A549 (cell line): ENCODE measurements around the gene LAMTOR4. TPM values are rescaled to one million over a fixed set of nuclear protein-coding genes. Genes with fewer than 3 reads are reported as not detected.
A peak's percentile ranks its signal among the peaks of the same experiment; 100 is the strongest.

ENCODE experiments used
- ATAC-seq, 2 experiments: fragments of 200-7000 bp in 1 of 2; fragments of >200 bp in 1 of 2; cut with Nextera tagmentation in 1 of 2; cut with Tn5 transposase in 1 of 2; 3 replicates each; pipeline versions ENCODE4 v1.8.0 to v1.9.1; 2018 to 2020; ENCODE audit warnings: mild to moderate bottlenecking in 1 of 2, moderate library complexity in 1 of 2
- CTCF ChIA-PET: fragments of 300-600 bp; sonication (Branson Sonifier 250); formaldehyde crosslinking; extraction: SDS; loops from one replicate; lab custom pipeline; 2021; ENCODE audit warnings: antibody characterized with exemption, inconsistent platforms; lab: Yijun Ruan, JAX
- POLR2A ChIA-PET: fragments of 350-600 bp; formaldehyde crosslinking; extraction: SDS; loops from one replicate; lab custom pipeline; 2021; ENCODE audit warnings: antibody characterized with exemption, inconsistent platforms; lab: Yijun Ruan, JAX
- DNase-seq, 2 experiments: peaks; one replicate each; pipeline versions ENCODE4 v3.0.0 to v3.0.0-alpha.2; 2011 to 2016; ENCODE audit warnings: low read depth in 1 of 2, low spot score in 1 of 2
- FAIRE-seq: peaks from 2 replicates; lab custom pipeline; 2011; peaks lifted over from hg19 to GRCh38; lab: Jason Lieb, UNC
- H3K27ac ChIP-seq, 2 experiments: fragments of >200 bp; sonication (Bioruptor Twin); formaldehyde crosslinking; 3 replicates each; pipeline ENCODE4 v1.5.1; 2016 to 2017
- H3K4me1 ChIP-seq: fragments of >200 bp; sonication (Bioruptor Twin); formaldehyde crosslinking; 3 replicates; pipeline ENCODE4 v1.6.1; 2016
- H3K4me2 ChIP-seq: fragments of >200 bp; sonication (Bioruptor Twin); formaldehyde crosslinking; 3 replicates; pipeline ENCODE4 v1.6.1; 2016
- H3K4me3 ChIP-seq: fragments of >200 bp; sonication (Bioruptor Twin); formaldehyde crosslinking; 3 replicates; pipeline ENCODE4 v1.5.1; 2016
- H3K9me3 ChIP-seq: fragments of >200 bp; sonication (Bioruptor Twin); formaldehyde crosslinking; 3 replicates; pipeline ENCODE4 v1.6.1; 2016
- ATOH8 ChIP-seq: fragments of 250-450 bp; sonication (Bioruptor Pico); IDR thresholded peaks from 2 replicates; pipeline ENCODE4 v1.5.0; 2020; ENCODE audit warnings: low read depth, mild to moderate bottlenecking, moderate library complexity
- BHLHE40 ChIP-seq: IDR thresholded peaks from 2 replicates; pipeline ENCODE4 v1.6.1; 2012; ENCODE audit warnings: low read depth, low read length, inconsistent platforms
- CBX2 ChIP-seq: fragments of 200-600 bp; sonication (generic); IDR thresholded peaks from 2 replicates; pipeline ENCODE4 v1.6.1; 2016; ENCODE audit warnings: low read depth, mild to moderate bottlenecking, borderline replicate concordance
- CEBPB ChIP-seq, 2 experiments: fragments of >200 bp in 1 of 2; sonication (Bioruptor Twin) in 1 of 2; formaldehyde crosslinking in 1 of 2; IDR thresholded peaks; 2 replicates each; pipeline ENCODE4 v1.6.1; 2012 to 2016
- CHD2 ChIP-seq: fragments of 150-350 bp; IDR thresholded peaks from 2 replicates; pipeline ENCODE4 v1.6.1; 2014; ENCODE audit warnings: low read length; ENCODE audit not compliant: partially characterized antibody
- CTCF ChIP-seq: fragments of >200 bp; sonication (Bioruptor Twin); formaldehyde crosslinking; IDR thresholded peaks from 3 replicates; pipeline ENCODE4 v1.5.1; 2016
- E2F6 ChIP-seq: IDR thresholded peaks from 2 replicates; pipeline ENCODE4 v1.6.1; 2012; ENCODE audit warnings: low read depth, borderline replicate concordance
- EHF ChIP-seq: fragments of 250-450 bp; sonication (Bioruptor Pico); IDR thresholded peaks from 2 replicates; pipeline ENCODE4 v1.5.0; 2020; ENCODE audit warnings: mild to moderate bottlenecking
- EHMT2 ChIP-seq: fragments of 200-600 bp; sonication (generic); IDR thresholded peaks from 2 replicates; pipeline ENCODE4 v1.6.1; 2016; ENCODE audit warnings: antibody characterized with exemption, low read depth, mild to moderate bottlenecking, moderate library complexity
- EP300 ChIP-seq, 2 experiments: fragments of >200 bp; sonication (Bioruptor Twin); formaldehyde crosslinking; IDR thresholded peaks; 2 replicates in 1 of 2; 3 replicates in 1 of 2; pipeline ENCODE4 v1.6.1; 2016 to 2017
- FOSB ChIP-seq: fragments of 250-450 bp; sonication (Bioruptor Pico); IDR thresholded peaks from 2 replicates; pipeline ENCODE4 v1.5.0; 2020; ENCODE audit warnings: mild to moderate bottlenecking, moderate library complexity
- FOSL2 ChIP-seq, 2 experiments: fragments of 450-650 bp in 1 of 2; fragments of >200 bp in 1 of 2; sonication (Bioruptor Twin) in 1 of 2; formaldehyde crosslinking; IDR thresholded peaks; 2 replicates each; pipeline versions ENCODE4 v1.5.0 to v1.6.1; 2016 to 2020; ENCODE audit warnings: mild to moderate bottlenecking in 1 of 2, moderate library complexity in 1 of 2
- HEYL ChIP-seq: fragments of 250-450 bp; sonication (Bioruptor Pico); IDR thresholded peaks from 2 replicates; pipeline ENCODE4 v1.8.0; 2021; ENCODE audit warnings: mild to moderate bottlenecking, moderate library complexity
- HOXB13 ChIP-seq: fragments of 250-450 bp; sonication (Bioruptor Pico); IDR thresholded peaks from 2 replicates; pipeline ENCODE4 v1.5.0; 2020; ENCODE audit warnings: low read depth, mild to moderate bottlenecking, moderate library complexity
- HOXB5 ChIP-seq: fragments of 250-450 bp; sonication (Bioruptor Pico); IDR thresholded peaks from 2 replicates; pipeline ENCODE4 v1.5.0; 2020; ENCODE audit warnings: mild to moderate bottlenecking, moderate library complexity
- MAZ ChIP-seq: fragments of 150-350 bp; IDR thresholded peaks from 2 replicates; pipeline ENCODE4 v1.6.1; 2014; ENCODE audit warnings: antibody characterized with exemption, low read depth, low read length, borderline replicate concordance
- NFE2L2 ChIP-seq: fragments of 150-350 bp; conservative IDR thresholded peaks from 2 replicates; pipeline ENCODE4 v1.6.1; 2014; ENCODE audit warnings: low read length
- PBX3 ChIP-seq: IDR thresholded peaks from 2 replicates; pipeline ENCODE4 v1.6.1; 2012
- POLR2A ChIP-seq: IDR thresholded peaks from 2 replicates; pipeline ENCODE4 v1.6.1; 2012; ENCODE audit warnings: mild to moderate bottlenecking, low read length
- POLR2AphosphoS2 ChIP-seq: conservative IDR thresholded peaks from 2 replicates; pipeline ENCODE4 v1.6.1; 2012; ENCODE audit warnings: low read length, improper control_type of control experiment, inconsistent platforms
- RARB ChIP-seq: fragments of 250-450 bp; sonication (Bioruptor Pico); IDR thresholded peaks from 2 replicates; pipeline ENCODE4 v1.8.0; 2021; ENCODE audit warnings: mild to moderate bottlenecking, moderate library complexity
- RCOR1 ChIP-seq: fragments of 150-350 bp; IDR thresholded peaks from 2 replicates; pipeline ENCODE4 v1.6.1; 2014; ENCODE audit warnings: antibody characterized with exemption, low read length, low read depth
- RNF2 ChIP-seq: fragments of 200-600 bp; sonication (generic); IDR thresholded peaks from 2 replicates; pipeline ENCODE4 v1.6.1; 2016; ENCODE audit warnings: low read depth, mild to moderate bottlenecking, antibody characterized with exemption, moderate library complexity, borderline replicate concordance
- SMC3 ChIP-seq: fragments of >200 bp; sonication (Bioruptor Twin); formaldehyde crosslinking; IDR thresholded peaks from 3 replicates; pipeline ENCODE4 v1.6.1; 2018; ENCODE audit warnings: inconsistent platforms
- SREBF2 ChIP-seq: fragments of 450-650 bp; IDR thresholded peaks from 2 replicates; pipeline ENCODE4 v1.6.1; 2014; ENCODE audit warnings: mild to moderate bottlenecking, moderate library complexity
- USF2 ChIP-seq: fragments of 450-650 bp; IDR thresholded peaks from 2 replicates; pipeline ENCODE4 v1.6.1; 2014; ENCODE audit warnings: antibody characterized with exemption
- ZSCAN20 ChIP-seq: fragments of 250-450 bp; sonication (Bioruptor Pico); IDR thresholded peaks from 2 replicates; pipeline ENCODE4 v1.8.0; 2022; ENCODE audit warnings: mild to moderate bottlenecking, moderate library complexity
- WGBS: methylation state at CpG from one replicate; pipeline ENCODE4 v1.1.6; 2017; ENCODE audit errors: missing lambda C conversion rate; 5-methylcytosine and 5-hydroxymethylcytosine counted together
- polyA plus RNA-seq, 4 experiments: library from polyadenylated mRNA; depleted of rRNA in 3 of 4; stranded (reverse); fragments of >200 nt; fragmentation: RNase III in 1 of 4; extraction: RNeasy Plus Mini Kit Qiagen cat#74134 plus additional on column Dnase treatment in 1 of 4; gene quantifications; 2 replicates in 3 of 4; 3 replicates in 1 of 4; pipeline ENCODE4 v1.2.3, GENCODE V29; 2011 to 2017

LAMTOR4 gene
- polyA plus RNA-seq, 2 of the 4 experiments (the other 2 are of a cell fraction), result 123 to 177 TPM

- no peak overlapping the region for H3K4me2 ChIP-seq
- FAIRE-seq, result no peak
- DNase-seq, result no peak
- no peak for TF ChIP-seq ATOH8 (CRISPR knock-in tag)
- TF ChIP-seq RNF2, result no peak
- H3K9me3 ChIP-seq, result no peaks in the 10 kb centered on the region
- peaks cover 8% of the 10 kb centered on the region for H3K4me1 ChIP-seq
- ChIA-PET POLR2A (no interaction called here), CTCF (no interaction called here)
- no peak for ATAC-seq
- no peak overlapping the region; a peak in 1 of 6 replicates for H3K27ac ChIP-seq
- H3K4me3 ChIP-seq, result no peak overlapping the region
- WGBS, result 95% methylated on average over 25 of the region's 25 CpGs
Measured at GRCh38 chr7:100107125-100107737, 41.5 kb upstream of the LAMTOR4 start.

GRCh38 chr7:100107890-100108289 lies 40.8 kb upstream of the LAMTOR4 start:
- Histone ChIP-seq H3K4me2 (no peak overlapping the region), H3K4me3 (no peak overlapping the region), H3K9me3 (no peaks in the 10 kb centered on the region), H3K4me1 (peaks cover 1% of the 10 kb centered on the region), H3K27ac (no peak overlapping the region; a peak in 1 of 6 replicates)
- TF ChIP-seq SMC3 (no peak), MAZ (no peak), RARB (CRISPR knock-in tag) (no peak), HOXB13 (CRISPR knock-in tag) (no peak), CEBPB (IDR thresholded peaks at IDR 0.05) (no peak), EHF (CRISPR knock-in tag) (no peak), BHLHE40 (no peak), FOSL2 (IDR thresholded peaks at IDR 0.05) (no peak), FOSL2 (CRISPR knock-in tag; IDR thresholded peaks at IDR 0.05) (no peak), USF2 (no peak), E2F6 (no peak), NFE2L2 (no peak), ZSCAN20 (CRISPR knock-in tag) (no peak), POLR2A (no peak)
- ATAC-seq (no peak), DNase-seq (no peak), FAIRE-seq (no peak)
- ChIA-PET POLR2A (no interaction called here), CTCF (no interaction called here)
- 87% methylated on average over 11 of the region's 11 CpGs for WGBS

- Histone ChIP-seq H3K4me2 (no peak overlapping the region), H3K4me3 (no peak overlapping the region), H3K27ac (no peak overlapping the region), H3K9me3 (no peaks in the 10 kb centered on the region), H3K4me1 (no peaks in the 10 kb centered on the region)
- FAIRE-seq, result no peak
- DNase-seq, result no peak
- whole genome bisulfite sequencing, result 87% methylated on average over 12 of the region's 12 CpGs
- no peak for TF ChIP-seq ATOH8 (CRISPR knock-in tag)
- no peak for TF ChIP-seq BHLHE40
- TF ChIP-seq RCOR1, result no peak
- no peak for TF ChIP-seq FOSB
- no peak for TF ChIP-seq EHMT2
- no peak for TF ChIP-seq CBX2
- TF ChIP-seq HOXB5 (CRISPR knock-in tag), result no peak
- TF ChIP-seq PBX3, result no peak
- no peak for TF ChIP-seq HEYL (CRISPR knock-in tag)
- no peak for TF ChIP-seq CTCF
- no peak for TF ChIP-seq SREBF2
- TF ChIP-seq POLR2AphosphoS2, result no peak
- no peak for TF ChIP-seq EP300 (IDR thresholded peaks at IDR 0.05)
- no peak for TF ChIP-seq CHD2
- peak; percentile 42 to 67; a peak in 3 of 6 replicates for ATAC-seq
- ChIA-PET CTCF (interaction anchor here (0.6 kb wide), 1 partner anchor 174 kb away, joined by 4 read pairs; no protein-coding TSS in a partner anchor), POLR2A (no interaction called here)
Measured at GRCh38 chr7:100109521-100110163, 39.1 kb upstream of the LAMTOR4 start.
